GM18858 (cell line): Measurements from ENCODE around the gene DNAH8.
"Not testable (repeated sequence)": the region's sequence is repeated elsewhere in the genome, so short reads cannot be mapped to it uniquely, and the experiment has no call there.

Experiments
- ATAC-seq: cut with Tn5 transposase; IDR thresholded peaks from one replicate; pipeline ENCODE4 v1.9.1; 2021; ENCODE audit not compliant: unreplicated experiment

The DNAH8 gene

DNA sequence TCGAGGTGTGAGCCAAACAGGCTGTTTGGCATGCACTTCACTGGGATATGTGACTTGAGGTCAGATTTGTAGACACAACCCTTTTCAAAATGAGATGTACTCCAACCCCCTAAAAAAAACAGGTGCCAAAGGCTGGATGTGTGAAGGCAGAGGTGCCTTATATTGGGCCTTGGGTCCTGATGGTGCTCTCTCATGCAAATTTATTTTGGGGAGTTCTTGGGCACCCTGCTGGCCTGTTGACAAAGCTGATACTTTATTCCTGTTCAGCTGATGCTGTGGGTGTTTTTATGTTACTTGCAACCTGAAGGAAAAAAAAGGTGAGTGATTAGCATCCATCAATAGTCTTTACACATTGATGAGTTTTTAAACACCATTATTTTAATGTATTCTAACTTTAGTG lies 121.5 kb downstream of the DNAH8 start:
- no peak for ATAC-seq

DNA sequence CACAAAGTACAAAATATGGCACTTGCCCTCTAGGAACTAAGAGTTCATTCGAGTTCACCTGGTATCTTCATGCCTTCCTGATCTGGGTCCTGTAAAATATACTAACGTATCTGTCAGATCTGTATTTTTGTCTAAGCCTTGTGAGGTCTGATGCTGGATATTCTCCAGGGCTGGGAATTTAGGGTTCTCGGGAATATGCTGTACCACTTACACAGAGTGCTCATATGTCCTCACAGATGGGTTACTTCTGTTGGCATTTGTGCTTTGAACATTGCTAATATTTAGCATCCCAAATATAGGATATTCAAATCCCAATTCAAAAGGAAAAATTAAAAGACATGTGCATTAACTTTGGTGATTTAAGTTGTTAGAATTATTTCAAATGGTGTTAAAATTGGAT lies 122.0 kb downstream of the DNAH8 start:
- ATAC-seq, result no peak

DNA sequence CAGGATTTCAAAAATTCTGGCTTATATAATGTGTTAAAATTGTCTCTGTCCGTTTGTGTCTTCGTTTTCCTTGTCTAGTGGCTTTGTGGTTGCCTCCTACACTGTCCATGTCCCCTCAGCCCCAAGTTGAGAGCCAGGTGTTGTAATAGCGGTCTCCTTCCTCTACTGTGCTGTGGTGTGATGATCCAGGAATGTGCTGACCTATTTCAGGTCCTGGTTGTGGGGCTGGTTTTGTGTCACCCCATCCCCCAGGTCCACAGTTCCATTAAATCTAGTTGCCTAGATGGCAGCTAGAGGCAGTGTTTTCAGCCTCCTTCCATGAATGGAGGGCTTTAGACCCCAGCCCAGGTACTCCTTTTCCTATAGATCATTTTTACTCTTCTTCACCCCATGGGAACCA lies 128.7 kb downstream of the DNAH8 start:
- ATAC-seq, result no peak

DNA sequence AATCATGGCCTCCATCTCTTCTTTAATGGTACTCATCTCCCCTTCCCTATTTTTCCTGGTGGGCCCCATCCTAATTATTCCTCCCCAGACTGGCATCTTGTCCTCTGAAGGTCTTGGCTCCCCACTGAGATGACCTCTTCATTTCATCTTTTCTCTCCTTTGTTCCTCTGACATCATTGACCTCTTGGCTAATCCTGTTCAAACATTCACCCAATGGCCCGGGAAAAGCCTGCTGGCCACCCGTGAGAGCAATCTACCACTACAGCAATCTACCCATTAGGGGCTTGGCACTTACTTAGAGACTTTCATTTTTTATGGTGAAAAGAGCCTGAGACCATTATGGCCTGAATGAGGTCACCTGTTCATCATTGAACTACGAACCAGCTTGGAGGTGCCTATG lies 130.8 kb downstream of the DNAH8 start:
- ATAC-seq, result no peak

DNA sequence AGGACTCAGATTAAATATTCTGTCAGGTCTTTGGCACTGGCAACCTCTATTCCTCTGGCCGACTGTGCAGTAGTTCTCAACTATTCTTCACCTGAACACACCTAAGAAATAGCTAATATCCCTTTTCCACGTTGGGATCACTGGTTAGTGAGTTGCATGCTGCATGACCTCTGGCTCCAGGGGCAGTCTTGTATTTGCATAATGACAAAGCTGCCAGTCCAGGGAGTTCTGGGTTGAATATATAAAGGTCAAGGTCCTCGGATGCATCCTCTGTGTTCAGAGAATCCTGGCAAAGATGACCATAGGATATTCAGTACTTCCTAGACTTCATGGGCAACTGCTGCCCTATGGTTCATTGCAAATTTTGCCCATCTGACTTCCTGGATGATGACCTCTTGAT lies 131.2 kb downstream of the DNAH8 start:
- no peak for ATAC-seq

DNA sequence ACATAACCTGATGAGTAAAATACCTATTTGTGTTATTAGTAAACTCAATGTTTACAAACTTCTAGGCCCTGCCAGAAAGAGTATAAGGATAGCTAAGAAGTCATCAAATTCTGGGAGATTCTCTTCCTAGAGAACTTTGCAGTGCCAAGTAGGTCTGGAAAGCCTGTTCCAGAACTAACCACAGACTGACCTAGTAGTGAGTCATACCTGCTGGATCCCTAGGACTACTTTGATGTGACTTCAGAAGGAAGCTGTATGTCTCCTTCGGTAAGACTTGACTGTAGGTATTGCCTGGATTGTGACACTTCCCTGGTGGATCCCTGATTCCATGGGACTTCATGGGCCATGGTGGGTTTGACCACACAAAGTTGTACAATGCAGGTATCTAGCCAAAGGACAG lies 131.7 kb downstream of the DNAH8 start:
- no peak for ATAC-seq

DNA sequence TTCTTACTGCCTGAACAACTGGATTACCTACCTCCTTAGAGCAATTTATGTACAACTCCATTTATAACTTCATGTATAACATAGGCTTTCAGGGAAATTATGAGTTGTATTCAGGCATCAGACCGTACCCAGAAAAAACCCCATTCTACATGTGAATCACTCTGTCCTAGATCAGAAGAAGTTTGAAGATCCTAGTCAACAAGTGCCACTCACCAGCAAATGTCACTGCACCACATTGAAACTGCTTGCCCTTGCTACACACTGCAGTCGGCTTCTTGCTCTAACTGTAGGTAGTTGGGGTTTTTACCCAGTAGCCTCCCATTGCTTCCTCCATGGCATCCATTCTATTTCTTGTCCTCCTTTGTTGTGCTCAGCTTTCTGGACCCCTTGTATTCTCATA lies 132.4 kb downstream of the DNAH8 start:
- ATAC-seq, result no peak

DNA sequence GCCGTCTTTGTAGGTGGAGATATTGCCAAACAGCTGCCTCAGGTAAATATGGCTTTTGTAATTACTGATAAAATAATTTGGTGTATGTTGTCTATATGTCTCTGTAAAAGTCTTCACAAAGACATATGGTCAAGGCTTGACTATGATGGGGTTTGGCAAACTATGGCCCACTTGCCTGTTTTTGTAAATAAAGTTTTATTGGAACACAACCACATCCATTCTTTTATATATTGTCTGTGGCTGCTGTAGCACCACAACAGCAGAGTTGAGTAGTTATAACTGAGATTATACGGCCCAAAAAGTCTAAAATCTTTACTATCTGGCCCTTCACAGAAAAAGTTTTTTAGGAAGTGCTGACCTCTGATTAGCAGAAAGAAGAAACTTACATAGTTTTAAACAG lies 133.6 kb downstream of the DNAH8 start:
- ATAC-seq, result no peak

DNA sequence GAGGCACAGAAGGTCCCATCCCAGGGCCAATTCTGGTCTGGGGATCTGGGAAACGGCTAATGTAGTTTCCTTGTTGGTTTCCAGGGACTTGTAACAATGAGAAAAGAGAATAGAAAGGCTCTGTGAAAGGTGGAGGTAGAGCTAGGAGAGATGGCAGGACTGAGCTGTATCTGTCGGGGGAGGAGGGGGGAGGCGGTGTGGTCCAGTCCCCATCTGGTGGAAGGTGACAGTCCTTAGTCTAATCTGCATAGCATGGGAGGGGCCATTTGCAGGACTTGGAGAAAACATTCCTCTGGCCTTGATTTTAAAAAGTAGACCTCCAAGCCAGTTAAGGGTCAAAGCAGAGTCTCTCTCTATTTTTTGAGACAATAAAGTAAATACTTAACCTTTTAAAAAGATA lies 137.1 kb downstream of the DNAH8 start:
- no peak for ATAC-seq

DNA sequence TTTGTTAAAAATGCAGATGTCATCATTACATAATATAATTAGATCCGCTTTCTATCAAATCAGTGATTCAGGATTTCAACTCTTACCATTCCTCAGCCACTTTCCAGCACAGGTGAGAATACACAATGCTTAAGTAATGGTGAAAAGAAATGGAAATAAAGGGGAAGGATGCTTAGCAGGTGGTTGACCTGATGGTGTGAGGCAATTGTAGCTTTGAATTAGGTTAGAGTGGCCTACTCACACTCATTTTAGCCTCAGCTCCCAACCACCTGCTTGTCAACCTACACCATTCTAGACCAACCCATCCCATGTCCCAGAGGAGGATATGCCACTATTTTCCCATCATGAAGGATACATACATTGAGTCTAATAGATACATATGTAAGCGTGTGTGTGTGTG lies 138.1 kb downstream of the DNAH8 start:
- ATAC-seq, result no peak

DNA sequence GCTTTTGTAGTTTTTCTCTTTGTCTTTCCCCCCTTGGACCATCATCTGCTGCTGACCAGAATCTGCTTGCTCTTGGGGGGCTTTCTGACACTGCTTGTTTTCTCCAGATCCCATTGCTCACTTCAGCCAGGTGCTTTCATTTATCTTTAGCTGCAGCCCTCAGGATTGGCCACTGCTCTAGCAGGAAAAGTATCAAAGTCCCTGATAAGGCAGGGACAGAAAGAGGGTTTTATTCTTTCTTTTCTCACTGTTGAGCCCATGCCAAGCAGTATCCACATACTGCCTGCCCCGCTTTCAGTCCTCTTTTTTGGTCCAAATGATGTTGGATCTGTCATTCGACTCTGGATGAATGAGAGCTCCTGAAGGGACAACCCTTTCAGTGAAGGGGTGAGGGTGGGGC lies 141.4 kb downstream of the DNAH8 start:
- ATAC-seq, result no peak

DNA sequence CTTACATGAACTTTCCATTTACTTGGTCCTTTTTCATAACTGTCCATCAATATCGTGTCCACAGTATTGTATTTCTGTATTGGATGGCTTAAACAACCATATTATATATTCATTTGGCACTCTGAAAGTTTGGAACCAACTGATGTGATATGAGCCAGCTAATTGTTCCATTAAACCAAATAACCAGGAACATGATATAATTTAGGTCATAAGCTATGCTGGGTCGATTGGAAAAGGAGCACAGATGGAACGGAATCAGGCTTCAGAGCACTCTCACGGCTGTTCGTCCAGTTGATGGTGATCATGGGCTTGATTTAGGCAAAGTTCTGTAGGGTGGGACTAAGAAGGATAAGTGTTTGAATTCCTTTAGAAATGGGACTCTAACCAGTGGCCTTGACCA lies 142.7 kb downstream of the DNAH8 start:
- no peak for ATAC-seq

DNA sequence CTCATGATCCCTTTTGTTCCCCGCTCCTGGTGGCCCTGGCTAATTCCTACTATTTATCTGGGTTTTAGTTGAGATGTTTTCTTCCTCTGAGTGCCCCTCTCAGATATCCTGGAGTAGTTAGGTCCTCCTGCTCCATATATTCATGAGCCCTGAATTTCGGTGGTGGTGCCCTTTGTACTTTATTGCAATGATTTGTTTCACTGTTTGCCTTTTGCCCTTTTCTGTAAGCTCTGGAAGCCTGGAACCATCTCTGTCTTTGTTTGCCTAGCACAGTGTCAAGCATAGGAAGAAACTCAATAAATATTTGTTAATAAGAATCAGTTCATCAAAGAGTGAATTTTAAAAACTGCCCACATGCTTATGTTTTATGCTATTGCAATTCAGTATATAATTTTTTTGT lies 144.9 kb downstream of the DNAH8 start:
- no peak for ATAC-seq

DNA sequence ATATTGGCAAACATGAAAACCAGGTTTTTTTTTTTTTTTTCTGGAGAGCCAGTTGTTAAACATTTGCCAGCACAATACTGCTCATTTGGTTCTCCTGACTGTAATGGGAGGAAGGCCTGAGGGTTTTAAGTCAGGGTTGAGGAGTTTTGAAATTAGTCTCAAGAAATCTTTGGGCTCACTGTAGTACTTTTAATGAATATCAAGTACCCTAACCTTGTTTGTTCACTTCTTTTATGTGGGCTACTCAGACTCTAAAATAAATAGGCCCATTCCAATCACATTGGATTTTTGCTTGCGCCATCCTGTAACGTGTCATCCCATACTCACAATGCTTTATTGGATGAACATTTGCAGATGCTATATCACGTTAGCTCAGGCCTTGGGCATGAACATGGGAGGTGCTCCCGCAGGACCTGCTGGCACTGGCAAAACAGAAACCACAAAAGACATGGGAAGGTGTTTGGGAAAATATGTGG lies 146.9 kb downstream of the DNAH8 start:
- no peak for ATAC-seq

DNA sequence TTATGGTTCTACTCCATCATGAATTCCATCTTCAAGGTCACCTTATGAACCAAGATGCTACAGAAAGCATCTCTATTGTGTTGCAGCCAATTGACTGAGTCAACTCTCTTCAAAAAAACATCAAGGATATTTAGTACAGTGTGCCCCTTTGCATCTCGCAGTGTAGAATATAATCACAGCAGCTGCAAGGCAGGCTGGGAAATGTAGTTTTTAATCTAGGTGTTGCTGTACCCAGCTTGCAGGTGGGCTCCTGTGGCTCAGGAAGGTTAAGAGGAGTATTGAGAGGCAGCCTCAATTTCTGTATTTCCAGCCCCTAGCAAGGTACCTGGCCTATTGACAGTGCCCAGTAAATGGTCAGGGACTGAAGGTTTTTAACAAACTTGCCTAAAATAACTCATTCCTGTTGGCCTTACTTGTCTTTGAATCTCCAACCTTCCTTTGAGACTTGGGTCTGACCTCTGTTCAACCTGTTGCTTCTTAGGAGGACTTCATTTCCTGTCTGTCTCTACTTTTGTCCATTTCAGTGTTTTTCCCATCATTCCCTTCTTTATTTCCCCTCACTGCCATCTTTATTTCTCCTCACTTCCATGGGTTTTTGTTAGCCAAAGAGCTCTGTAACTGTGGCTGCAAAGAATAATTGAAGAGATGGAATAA lies 150.5 kb downstream of the DNAH8 start:
- no peak for ATAC-seq

DNA sequence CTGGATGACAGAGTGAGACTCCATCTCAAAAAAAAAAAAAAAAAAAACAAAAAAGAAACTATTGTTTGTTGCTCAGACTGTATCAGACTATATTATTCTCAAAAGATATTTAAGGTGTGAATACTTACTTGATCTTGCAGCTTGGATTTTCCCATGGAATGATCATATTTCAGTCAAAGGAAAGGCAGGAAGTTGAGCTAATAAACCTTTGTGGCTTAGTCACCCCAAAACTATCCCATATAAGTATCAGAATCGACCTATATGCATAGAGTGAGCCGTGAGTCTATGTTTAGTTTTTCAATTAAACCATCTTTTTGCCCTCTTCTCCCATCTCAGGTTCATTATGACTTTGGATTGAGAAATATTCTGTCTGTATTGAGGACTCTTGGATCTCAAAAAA lies 152.6 kb downstream of the DNAH8 start:
- ATAC-seq, result no peak

DNA sequence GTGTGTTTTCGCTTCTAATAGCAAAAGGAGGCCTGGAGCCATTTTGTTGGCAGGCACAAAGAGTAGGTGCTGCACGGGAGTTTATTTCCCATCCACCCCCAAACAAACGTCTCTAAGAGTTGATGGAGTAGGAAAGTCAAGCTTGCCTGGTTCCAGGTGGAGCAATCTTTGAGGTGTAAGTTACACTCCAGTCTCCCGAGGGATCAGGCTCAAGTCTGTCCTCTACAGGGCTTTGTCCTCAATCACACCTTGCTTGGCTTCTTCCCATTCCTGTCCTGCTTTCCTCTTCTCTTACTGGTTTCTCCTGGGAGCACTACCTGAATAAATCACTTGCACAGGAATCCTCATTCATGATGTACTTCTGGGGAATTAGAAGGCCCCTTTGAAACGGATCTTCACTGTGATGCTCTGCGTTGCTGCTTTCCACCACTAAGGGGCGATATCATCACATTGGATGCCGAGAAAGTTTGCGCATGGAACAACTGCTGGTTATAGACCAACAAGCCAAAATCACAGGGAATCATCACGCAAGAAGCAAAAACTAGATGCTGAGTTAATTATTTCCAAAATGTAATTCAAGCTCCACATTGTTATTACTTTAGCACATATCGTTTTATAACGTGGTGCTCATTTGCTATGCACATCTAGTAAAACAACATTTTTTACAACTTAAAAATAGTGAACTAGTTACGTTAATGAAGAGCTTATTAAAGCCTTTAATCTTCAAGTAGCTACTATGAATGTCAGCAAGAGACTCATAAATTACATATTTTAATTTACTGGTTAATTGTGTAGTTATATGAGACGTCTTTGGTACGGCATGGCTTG lies 156.8 kb downstream of the DNAH8 start:
- no peak for ATAC-seq

DNA sequence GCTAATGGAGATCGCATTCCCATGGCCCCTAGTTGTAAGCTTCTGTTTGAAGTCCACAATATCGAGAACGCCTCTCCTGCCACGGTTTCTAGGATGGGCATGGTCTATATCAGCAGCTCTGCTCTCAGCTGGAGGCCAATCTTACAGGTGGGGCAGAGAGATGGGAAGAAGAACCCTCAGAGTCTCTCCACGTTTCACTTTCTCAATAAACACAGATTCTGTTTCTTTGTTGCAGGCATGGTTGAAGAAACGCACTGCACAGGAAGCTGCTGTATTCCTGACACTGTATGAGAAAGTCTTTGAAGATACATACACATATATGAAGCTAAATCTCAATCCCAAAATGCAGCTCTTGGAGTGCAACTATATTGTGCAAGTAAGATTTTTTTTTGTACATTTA lies 157.9 kb downstream of the DNAH8 start:
- no peak for ATAC-seq

DNA sequence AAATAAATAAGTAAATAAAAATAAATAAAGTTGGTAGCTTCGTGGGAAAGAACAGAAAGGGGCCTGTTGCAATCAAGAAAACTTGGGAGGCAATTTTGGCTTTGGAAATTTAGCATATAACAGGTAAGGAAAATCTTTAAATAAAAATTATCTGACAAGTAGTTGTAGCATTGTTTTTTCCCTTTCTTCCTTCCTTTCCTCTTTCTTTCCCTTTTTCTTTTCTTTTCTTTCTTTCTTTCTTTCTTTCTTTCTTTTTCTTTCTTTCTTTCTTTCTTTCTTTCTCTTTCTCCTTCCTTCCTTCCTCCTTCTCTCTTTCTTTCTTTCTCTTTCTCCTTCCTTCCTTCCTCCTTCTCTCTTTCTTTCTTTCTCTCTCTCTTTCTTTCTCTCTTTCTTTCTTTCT lies 158.7 kb downstream of the DNAH8 start:
- ATAC-seq, result not testable (repeated sequence)

DNA sequence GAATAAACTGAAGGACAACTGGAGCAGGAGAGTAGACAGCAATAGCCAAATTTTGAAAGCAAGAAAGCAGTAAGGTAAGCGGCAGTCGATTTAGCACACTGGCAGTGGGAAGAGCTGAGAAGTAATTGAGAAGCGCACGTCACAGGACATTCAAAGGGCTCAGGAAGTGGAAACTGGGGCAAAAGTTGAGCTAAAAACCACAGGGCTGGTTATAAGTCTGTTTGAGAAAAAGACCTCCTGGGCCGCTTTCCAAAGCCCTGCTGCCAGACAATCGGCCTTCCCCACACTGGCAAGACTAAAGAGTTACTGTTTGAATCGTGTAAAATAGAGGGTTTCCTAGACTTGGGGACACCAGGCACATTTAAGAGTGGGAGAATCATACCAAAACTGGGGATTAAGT lies 161.4 kb downstream of the DNAH8 start:
- no peak for ATAC-seq

DNA sequence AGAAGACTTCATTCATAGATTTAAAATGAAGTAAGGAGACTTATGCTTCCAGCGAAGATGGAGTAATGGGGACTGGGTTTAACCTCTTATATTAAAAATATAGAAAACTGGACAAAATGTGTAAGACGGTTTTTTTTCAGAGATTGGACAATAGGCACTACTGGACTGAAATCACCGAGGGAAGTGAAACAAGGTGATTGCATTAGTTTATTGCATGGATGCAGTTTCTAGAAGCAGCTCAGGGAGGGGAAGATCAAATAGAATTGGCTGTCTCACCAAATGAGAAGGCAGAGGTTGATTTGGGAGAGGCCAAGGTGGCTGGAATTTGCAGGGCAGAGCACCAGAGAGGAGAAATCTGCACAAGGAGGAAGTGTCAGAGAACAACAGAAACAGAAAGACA lies 162.6 kb downstream of the DNAH8 start:
- ATAC-seq, result no peak

DNA sequence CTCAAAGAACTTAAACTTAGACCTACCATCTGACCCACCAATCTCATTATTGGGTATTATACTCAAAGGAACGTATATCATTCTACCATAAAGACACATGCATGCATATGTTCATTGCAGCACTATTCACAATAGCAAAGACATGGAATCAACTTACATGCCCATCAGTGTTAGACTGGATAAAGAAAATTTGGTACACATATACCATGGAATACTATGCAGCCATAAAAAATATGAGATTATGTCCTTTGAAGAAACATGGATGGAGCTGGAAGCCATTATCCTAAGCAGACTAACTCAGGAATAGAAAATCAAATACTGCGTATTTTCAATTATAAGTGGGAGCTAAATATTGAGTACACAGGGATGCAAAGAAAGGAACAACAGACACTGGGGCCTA lies 167.0 kb downstream of the DNAH8 start:
- ATAC-seq, result no peak

DNA sequence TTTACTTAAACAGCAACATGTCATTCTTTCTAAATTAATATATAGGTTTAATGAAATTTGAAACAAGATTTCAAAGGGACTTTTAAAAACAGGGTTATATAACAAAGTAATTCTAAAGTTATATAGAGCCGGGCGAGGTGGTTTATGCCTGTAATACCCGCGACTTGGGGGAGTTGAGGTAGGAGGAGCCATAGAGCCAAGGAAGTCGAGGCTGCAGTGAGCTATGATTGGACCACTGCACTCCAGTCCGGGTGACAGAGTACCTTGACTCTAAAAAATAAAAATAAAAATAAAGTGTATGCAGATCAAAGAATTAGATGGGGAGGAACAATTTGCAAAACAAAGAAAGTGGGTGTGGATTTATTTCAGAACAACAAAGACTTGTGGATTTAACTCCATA lies 182.4 kb downstream of the DNAH8 start:
- no peak for ATAC-seq
